PFSK-1 (cell line): ENCODE measurements around the gene RANBP2.

Experiments
- FOXP2 ChIP-seq: optimal IDR thresholded peaks from 2 replicates; pipeline ENCODE3; 2011; ENCODE audit warnings: borderline replicate concordance, control low read depth, inconsistent platforms; ENCODE audit not compliant: insufficient read depth; ENCODE audit errors: extremely low read length, extremely low read depth
- POLR2AphosphoS5 ChIP-seq: IDR thresholded peaks from 2 replicates; pipeline ENCODE4 v1.6.1; 2012; ENCODE audit warnings: low read depth, mild to moderate bottlenecking, control low read depth, low read length, moderate library complexity
- SIN3A ChIP-seq: IDR thresholded peaks from 2 replicates; pipeline ENCODE4 v1.6.1; 2012; ENCODE audit warnings: mild to moderate bottlenecking, low read length, moderate library complexity, borderline replicate concordance; ENCODE audit not compliant: insufficient read depth
- TAF1 ChIP-seq: IDR thresholded peaks from 2 replicates; pipeline ENCODE4 v1.6.1; 2012; ENCODE audit warnings: low read length, control low read depth, borderline replicate concordance; ENCODE audit not compliant: insufficient read depth

- peak; percentile 87 for TF ChIP-seq POLR2AphosphoS5
- peak; percentile 75; the same call in 1 of the 2 replicates for TF ChIP-seq TAF1
- no peak for TF ChIP-seq SIN3A
- TF ChIP-seq FOXP2, result peak; percentile 80
These were observed 67.3 kb downstream of the RANBP2 start, which contains the start of gene CCDC138 for GRCh38 chr2:108786354-108787215.
